HEK293T (cell line): ENCODE results near the gene FCSK.

Source experiments
- CTCF ChIA-PET: fragments of 350-600 bp; formaldehyde crosslinking; extraction: SDS; loops from one replicate; lab custom pipeline; 2021; ENCODE audit warnings: antibody characterized with exemption, inconsistent platforms; lab: Yijun Ruan, JAX
- POLR2A ChIA-PET: fragments of 350-600 bp; formaldehyde crosslinking; extraction: SDS; loops from one replicate; lab custom pipeline; 2020; ENCODE audit warnings: antibody characterized with exemption, inconsistent platforms; lab: Yijun Ruan, JAX
- DNase-seq: peaks from one replicate; pipeline ENCODE4 v3.0.0; 2012; ENCODE audit warnings: mixed read lengths; ENCODE audit errors: extremely low spot score
- ARNT ChIP-seq: fragments of 450-650 bp; IDR thresholded peaks from 2 replicates; pipeline ENCODE4 v1.6.1; 2017; ENCODE audit warnings: mild to moderate bottlenecking
- BHLHE40 ChIP-seq: fragments of 450-650 bp; IDR thresholded peaks from 2 replicates; pipeline ENCODE4 v1.6.1; 2016; ENCODE audit warnings: mild to moderate bottlenecking, moderate library complexity, borderline replicate concordance
- CTBP1 ChIP-seq: fragments of 450-650 bp; IDR thresholded peaks from 2 replicates; pipeline ENCODE4 v1.6.1; 2016; ENCODE audit warnings: borderline replicate concordance
- ELF4 ChIP-seq: fragments of 450-650 bp; IDR thresholded peaks from 2 replicates; pipeline ENCODE4 v1.6.1; 2017; ENCODE audit warnings: antibody characterized with exemption
- FOXA1 ChIP-seq: fragments of 450-650 bp; IDR thresholded peaks from 2 replicates; pipeline ENCODE4 v1.6.1; 2016; ENCODE audit warnings: mild to moderate bottlenecking
- FOXK2 ChIP-seq: fragments of 450-650 bp; IDR thresholded peaks from 2 replicates; pipeline ENCODE4 v1.6.1; 2016; ENCODE audit warnings: mild to moderate bottlenecking
- FOXM1 ChIP-seq: fragments of 450-650 bp; IDR thresholded peaks from 2 replicates; pipeline ENCODE4 v1.6.1; 2017; ENCODE audit warnings: mild to moderate bottlenecking, borderline replicate concordance
- HDGF ChIP-seq: fragments of 450-650 bp; IDR thresholded peaks from 2 replicates; pipeline ENCODE4 v1.6.1; 2017; ENCODE audit warnings: antibody characterized with exemption, borderline replicate concordance
- L3MBTL2 ChIP-seq: fragments of 450-650 bp; conservative IDR thresholded peaks from 2 replicates; pipeline ENCODE4 v1.6.1; 2016; ENCODE audit warnings: mild to moderate bottlenecking
- LEF1 ChIP-seq: fragments of 450-650 bp; IDR thresholded peaks from 2 replicates; pipeline ENCODE4 v1.6.1; 2017; ENCODE audit warnings: mild to moderate bottlenecking, borderline replicate concordance
- NFRKB ChIP-seq: fragments of 450-650 bp; IDR thresholded peaks from 2 replicates; pipeline ENCODE4 v1.6.1; 2016; ENCODE audit warnings: mild to moderate bottlenecking, moderate library complexity
- PKNOX1 ChIP-seq: fragments of 450-650 bp; IDR thresholded peaks from 2 replicates; pipeline ENCODE4 v1.6.1; 2016
- SP1 ChIP-seq: fragments of 450-650 bp; IDR thresholded peaks from 2 replicates; pipeline ENCODE4 v1.6.1; 2017
- SUZ12 ChIP-seq: fragments of 450-650 bp; IDR thresholded peaks from 2 replicates; pipeline ENCODE4 v1.6.1; 2016; ENCODE audit warnings: mild to moderate bottlenecking
- TARDBP ChIP-seq: fragments of 450-650 bp; IDR thresholded peaks from 2 replicates; pipeline ENCODE4 v1.6.1; 2016
- ZNF384 ChIP-seq: fragments of 450-650 bp; IDR thresholded peaks from 2 replicates; pipeline ENCODE4 v1.6.1; 2016

The FCSK gene

GRCh38 chr16:70494202-70494770, 39.9 kb downstream of the FCSK start:
- ChIA-PET CTCF (interaction anchor here (0.7 kb wide), 1 partner anchor 160 kb away, joined by 3 read pairs; no protein-coding TSS in a partner anchor), POLR2A (no interaction called here)
- no peak for DNase-seq
- TF ChIP-seq CTBP1 = no peak

GRCh38 chr16:70494777-70495176, 40.4 kb downstream of the FCSK start:
- CTCF ChIA-PET = interaction anchor here (0.7 kb wide), 2 partner anchors 125 to 159 kb away, joined by 3 to 6 read pairs; no protein-coding TSS in a partner anchor
- no peak for DNase-seq
- TF ChIP-seq FOXM1 (no peak), ZNF384 (no peak), FOXK2 (no peak), ELF4 (no peak), SUZ12 (no peak), CTBP1 (no peak), PKNOX1 (no peak), HDGF (no peak), FOXA1 (no peak), SP1 (no peak), NFRKB (no peak), LEF1 (no peak), L3MBTL2 (no peak), ARNT (no peak), TARDBP (no peak), BHLHE40 (no peak)
- POLR2A ChIA-PET = no interaction called here

GRCh38 chr16:70495425-70496182, 41.2 kb downstream of the FCSK start:
- POLR2A ChIA-PET = no interaction called here
- CTCF ChIA-PET = interaction anchor here (0.7 kb wide), 1 partner anchor 126 kb away, joined by 6 read pairs; no protein-coding TSS in a partner anchor
- no peak for TF ChIP-seq SP1
- TF ChIP-seq FOXK2 = no peak
- no peak for DNase-seq

GRCh38 chr16:70496513-70496912, 42.1 kb downstream of the FCSK start:
- POLR2A ChIA-PET = no interaction called here
- DNase-seq = no peak
- TF ChIP-seq PKNOX1 (no peak), ARNT (no peak), NFRKB (no peak), ZNF384 (no peak), FOXK2 (no peak), TARDBP (no peak), FOXA1 (no peak), SUZ12 (no peak), CTBP1 (no peak), LEF1 (no peak), BHLHE40 (no peak), FOXM1 (no peak), ELF4 (no peak), HDGF (no peak), SP1 (no peak), L3MBTL2 (no peak)
- CTCF ChIA-PET = no interaction called here

GRCh38 chr16:70508752-70509151, 54.4 kb downstream of the FCSK start:
- no peak for DNase-seq
- CTCF ChIA-PET = no interaction called here
- POLR2A ChIA-PET = no interaction called here
- TF ChIP-seq HDGF = no peak
- TF ChIP-seq LEF1 = no peak
- no peak for TF ChIP-seq SP1
- TF ChIP-seq PKNOX1 = no peak
- no peak for TF ChIP-seq ARNT
- TF ChIP-seq NFRKB = no peak
- TF ChIP-seq FOXK2 = no peak
- TF ChIP-seq FOXM1 = no peak
- TF ChIP-seq CTBP1 = no peak
- TF ChIP-seq L3MBTL2 = no peak
- no peak for TF ChIP-seq ELF4
- TF ChIP-seq SUZ12 = no peak
- no peak for TF ChIP-seq TARDBP
- no peak for TF ChIP-seq ZNF384
- no peak for TF ChIP-seq BHLHE40
- no peak for TF ChIP-seq FOXA1

GRCh38 chr16:70510216-70510615, 55.8 kb downstream of the FCSK start:
- ChIA-PET POLR2A (no interaction called here), CTCF (no interaction called here)
- TF ChIP-seq CTBP1 (no peak), ZNF384 (no peak), ARNT (no peak), FOXK2 (no peak), L3MBTL2 (no peak), SUZ12 (no peak), PKNOX1 (no peak)
- DNase-seq = no peak
